ENCODE measurements around the gene PIK3C2G.
"Not testable (repeated sequence)": the region's sequence is repeated elsewhere in the genome, so short reads cannot be mapped to it uniquely, and the experiment has no call there.

Gene PIK3C2G

DNA sequence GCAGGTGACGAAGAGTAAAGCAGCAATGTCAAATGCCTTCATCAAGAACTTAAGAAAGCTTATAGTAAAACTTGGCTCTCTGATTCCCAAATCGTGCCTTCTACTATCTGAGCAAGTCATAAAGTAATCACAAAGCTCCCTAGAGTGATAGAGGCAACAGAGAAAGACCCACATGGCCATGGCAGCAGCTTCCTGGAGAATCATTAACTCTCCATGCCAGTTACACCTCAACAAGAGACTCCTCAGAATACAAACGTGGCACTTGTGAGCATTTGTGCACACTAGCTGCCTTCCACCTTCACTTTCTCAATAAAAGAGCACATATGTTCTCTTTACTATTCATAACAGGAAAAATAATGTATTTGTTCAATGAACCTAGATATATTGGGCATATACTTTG lies 428.5 kb downstream of the PIK3C2G start:
- no CpG with 5 or more reads among the region's 3 CpGs for WGBS (ENCODE audit: extremely low coverage, insufficient coverage, insufficient read length)

DNA sequence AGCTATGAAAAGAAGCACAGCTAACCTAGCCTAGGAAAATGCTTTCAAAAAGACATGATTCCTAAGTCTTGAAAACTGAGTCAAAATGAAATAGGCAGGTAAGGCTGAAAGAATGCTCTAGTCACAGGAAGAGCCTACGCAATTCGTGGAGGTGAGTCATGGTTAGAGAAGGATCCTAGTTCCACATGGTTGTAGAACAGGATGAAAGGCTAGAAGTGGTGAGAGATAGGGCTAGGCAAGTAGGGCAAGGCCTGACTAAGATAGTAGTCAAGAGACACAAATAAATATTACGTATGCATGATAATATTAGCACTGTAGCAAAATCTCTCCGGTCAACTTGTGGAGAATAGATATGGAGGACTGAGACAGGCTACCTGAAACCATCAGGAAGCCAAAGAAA lies 429.3 kb downstream of the PIK3C2G start:
- H3K9me3 ChIP-seq (ENCODE audit: insufficient read depth, low read depth, low read length): no peaks in the 10 kb centered on the region
- no peak overlapping the region for H3K4ac ChIP-seq (ENCODE audit: low read depth, low read length)

More for the DNA sequence above, 428.5 kb downstream of the PIK3C2G start:
- H3K9ac ChIP-seq (ENCODE audit: low read length): no peak overlapping the region
- H3K14ac ChIP-seq (ENCODE audit: low read length): no peak overlapping the region
- H3K79me1 ChIP-seq (ENCODE audit: low read length): no peaks in the 10 kb centered on the region
- H4K91ac ChIP-seq (ENCODE audit: low read depth, low read length): no peak overlapping the region
- no peak overlapping the region for H3K18ac ChIP-seq (ENCODE audit: low read length)
- no peak overlapping the region for H3K23ac ChIP-seq (ENCODE audit: low read length)
- H2AFZ ChIP-seq (ENCODE audit: insufficient read depth, low read length, poor library complexity): no peak overlapping the region
- H3K4me2 ChIP-seq (ENCODE audit: low read length): no peak overlapping the region
- H3K79me2 ChIP-seq (ENCODE audit: control insufficient read depth, insufficient read depth, low read length, poor library complexity): no peaks in the 10 kb centered on the region
- no peak overlapping the region for H2BK5ac ChIP-seq (ENCODE audit: low read depth, low read length, poor library complexity)
- no peaks in the 10 kb centered on the region for H3K4me1 ChIP-seq (ENCODE audit: control insufficient read depth in 1 of 2, insufficient read depth in 2 of 2, low read length in 2 of 2)
- no peak overlapping the region for H3K4ac ChIP-seq (ENCODE audit: low read depth, low read length)
- no peak overlapping the region for H3K4me3 ChIP-seq (ENCODE audit: low read depth, low read length)
- H2BK120ac ChIP-seq (ENCODE audit: insufficient read depth, low read length, poor library complexity): no peak overlapping the region
- DNase-seq: no peak
- H3K36me3 ChIP-seq (ENCODE audit: control insufficient read depth in 1 of 2, insufficient read depth in 2 of 2, low read length in 2 of 2): no peaks in the 10 kb centered on the region
- H2AK5ac ChIP-seq (ENCODE audit: low read length): no peak overlapping the region
- no peaks in the 10 kb centered on the region for H3K9me3 ChIP-seq (ENCODE audit: insufficient read depth, low read depth, low read length)
- no peaks in the 10 kb centered on the region for H3K27me3 ChIP-seq (ENCODE audit: insufficient read depth, low read length)
- no peak overlapping the region for H4K8ac ChIP-seq (ENCODE audit: low read depth, low read length)
- H2BK12ac ChIP-seq (ENCODE audit: low read length): no peak overlapping the region
- H4K12ac ChIP-seq (ENCODE audit: low read depth, low read length): no peak overlapping the region
- H3K27ac ChIP-seq (ENCODE audit: low read depth, low read length): no peak overlapping the region

DNA sequence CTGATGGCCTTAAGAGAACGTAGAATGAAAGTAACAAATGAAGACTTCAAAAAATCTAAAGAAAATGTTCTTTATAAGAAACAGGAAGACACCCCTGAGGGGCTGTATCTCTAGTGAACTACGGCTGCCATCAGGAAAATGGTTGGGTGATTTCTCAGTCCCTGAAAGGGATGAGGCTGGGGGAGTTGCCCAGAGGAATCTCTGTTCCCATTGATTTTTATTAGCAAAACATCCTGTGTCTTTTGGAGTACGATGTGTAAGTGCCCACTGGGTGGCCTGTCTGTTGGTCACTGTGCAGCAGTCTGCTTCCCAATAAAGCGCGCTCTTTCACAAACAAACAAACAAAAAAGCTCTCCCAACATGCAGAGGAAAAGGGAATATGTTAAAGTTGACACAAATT lies 432.7 kb downstream of the PIK3C2G start:
- H3K18ac ChIP-seq (ENCODE audit: low read length); H2AK5ac ChIP-seq (ENCODE audit: low read length); H4K8ac ChIP-seq (ENCODE audit: low read depth, low read length); H3K36me3 ChIP-seq (ENCODE audit: control insufficient read depth in 1 of 2, insufficient read depth in 2 of 2, low read length in 2 of 2); H3K4ac ChIP-seq (ENCODE audit: low read depth, low read length); H3K14ac ChIP-seq (ENCODE audit: low read length); H2BK120ac ChIP-seq (ENCODE audit: insufficient read depth, low read length, poor library complexity); H2AFZ ChIP-seq (ENCODE audit: insufficient read depth, low read length, poor library complexity); H2BK12ac ChIP-seq (ENCODE audit: low read length); H3K9ac ChIP-seq (ENCODE audit: low read length); H3K27me3 ChIP-seq (ENCODE audit: insufficient read depth, low read length); H3K4me3 ChIP-seq (ENCODE audit: low read depth, low read length); DNase-seq; H3K4me1 ChIP-seq (ENCODE audit: control insufficient read depth in 1 of 2, insufficient read depth in 2 of 2, low read length in 2 of 2); H4K12ac ChIP-seq (ENCODE audit: low read depth, low read length); H4K91ac ChIP-seq (ENCODE audit: low read depth, low read length); H3K4me2 ChIP-seq (ENCODE audit: low read length); H3K79me2 ChIP-seq (ENCODE audit: control insufficient read depth, insufficient read depth, low read length, poor library complexity); H3K9me3 ChIP-seq (ENCODE audit: insufficient read depth, low read depth, low read length); H3K23ac ChIP-seq (ENCODE audit: low read length); H2BK5ac ChIP-seq (ENCODE audit: low read depth, low read length, poor library complexity); H3K27ac ChIP-seq (ENCODE audit: low read depth, low read length); H3K79me1 ChIP-seq (ENCODE audit: low read length): not testable (repeated sequence)
- no CpG with 5 or more reads among the region's 5 CpGs for WGBS (ENCODE audit: extremely low coverage, insufficient coverage, insufficient read length)

More for the DNA sequence above, 429.3 kb downstream of the PIK3C2G start:
- Histone ChIP-seq H3K36me3 (ENCODE audit: control insufficient read depth in 1 of 2, insufficient read depth in 2 of 2, low read length in 2 of 2) (no peaks in the 10 kb centered on the region), H3K23ac (ENCODE audit: low read length) (no peak overlapping the region), H3K4me3 (ENCODE audit: low read depth, low read length) (no peak overlapping the region), H4K8ac (ENCODE audit: low read depth, low read length) (no peak overlapping the region), H2BK5ac (ENCODE audit: low read depth, low read length, poor library complexity) (no peak overlapping the region), H3K27ac (ENCODE audit: low read depth, low read length) (no peak overlapping the region), H2BK120ac (ENCODE audit: insufficient read depth, low read length, poor library complexity) (no peak overlapping the region), H3K4me2 (ENCODE audit: low read length) (no peak overlapping the region), H2AK5ac (ENCODE audit: low read length) (no peak overlapping the region), H4K12ac (ENCODE audit: low read depth, low read length) (no peak overlapping the region), H2BK12ac (ENCODE audit: low read length) (no peak overlapping the region), H2AFZ (ENCODE audit: insufficient read depth, low read length, poor library complexity) (no peak overlapping the region), H3K14ac (ENCODE audit: low read length) (no peak overlapping the region), H3K79me1 (ENCODE audit: low read length) (no peaks in the 10 kb centered on the region), H3K27me3 (ENCODE audit: insufficient read depth, low read length) (no peaks in the 10 kb centered on the region), H3K18ac (ENCODE audit: low read length) (no peak overlapping the region), H3K4me1 (ENCODE audit: control insufficient read depth in 1 of 2, insufficient read depth in 2 of 2, low read length in 2 of 2) (no peaks in the 10 kb centered on the region), H3K79me2 (ENCODE audit: control insufficient read depth, insufficient read depth, low read length, poor library complexity) (no peaks in the 10 kb centered on the region), H3K9ac (ENCODE audit: low read length) (no peak overlapping the region), H4K91ac (ENCODE audit: low read depth, low read length) (no peak overlapping the region)
- no CpG with 5 or more reads among the region's 4 CpGs for WGBS (ENCODE audit: extremely low coverage, insufficient coverage, insufficient read length)
- peak; percentile 79 to 90 for DNase-seq

DNA sequence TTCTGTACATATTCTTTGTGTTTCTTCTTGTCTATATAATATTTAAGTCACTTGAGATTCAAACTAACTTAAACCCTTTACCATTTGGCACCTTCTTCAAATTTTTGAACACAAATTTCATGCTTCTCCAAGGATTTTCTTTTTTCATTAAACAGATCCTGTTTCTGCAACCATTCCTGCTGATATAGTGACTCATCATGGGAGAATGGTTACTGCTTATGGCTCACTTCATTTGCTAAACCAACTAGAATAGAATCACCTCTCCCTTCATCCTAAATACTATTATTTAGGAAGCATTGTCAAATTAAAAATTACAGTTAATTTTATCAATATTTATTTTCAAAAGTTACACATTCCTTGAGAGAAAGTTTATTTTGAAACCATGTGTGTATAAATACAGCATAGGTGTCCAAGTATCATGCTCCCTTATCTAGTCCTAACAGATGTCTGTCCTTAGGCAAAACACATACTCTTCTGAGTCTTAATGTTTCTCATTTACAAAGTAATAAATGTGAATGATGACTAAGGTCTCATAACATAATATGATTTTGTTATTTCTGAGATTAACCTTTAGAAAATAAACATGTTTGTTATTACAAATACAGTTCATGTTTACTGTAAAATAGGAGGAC lies 435.8 kb downstream of the PIK3C2G start:
- Histone ChIP-seq H3K18ac (ENCODE audit: low read length) (no peak overlapping the region), H3K79me2 (ENCODE audit: control insufficient read depth, insufficient read depth, low read length, poor library complexity) (no peaks in the 10 kb centered on the region), H3K4me2 (ENCODE audit: low read length) (no peak overlapping the region), H2BK12ac (ENCODE audit: low read length) (no peak overlapping the region), H4K91ac (ENCODE audit: low read depth, low read length) (no peak overlapping the region), H3K4me3 (ENCODE audit: low read depth, low read length) (no peak overlapping the region), H3K27me3 (ENCODE audit: insufficient read depth, low read length) (no peaks in the 10 kb centered on the region), H2BK5ac (ENCODE audit: low read depth, low read length, poor library complexity) (no peak overlapping the region), H3K14ac (ENCODE audit: low read length) (no peak overlapping the region), H4K8ac (ENCODE audit: low read depth, low read length) (no peak overlapping the region), H3K4me1 (ENCODE audit: control insufficient read depth in 1 of 2, insufficient read depth in 2 of 2, low read length in 2 of 2) (no peaks in the 10 kb centered on the region), H2BK120ac (ENCODE audit: insufficient read depth, low read length, poor library complexity) (no peak overlapping the region), H3K36me3 (ENCODE audit: control insufficient read depth in 1 of 2, insufficient read depth in 2 of 2, low read length in 2 of 2) (no peaks in the 10 kb centered on the region), H2AFZ (ENCODE audit: insufficient read depth, low read length, poor library complexity) (no peak overlapping the region), H3K27ac (ENCODE audit: low read depth, low read length) (no peak overlapping the region), H3K23ac (ENCODE audit: low read length) (no peak overlapping the region), H3K9me3 (ENCODE audit: insufficient read depth, low read depth, low read length) (no peaks in the 10 kb centered on the region), H3K9ac (ENCODE audit: low read length) (no peak overlapping the region), H3K79me1 (ENCODE audit: low read length) (no peaks in the 10 kb centered on the region), H2AK5ac (ENCODE audit: low read length) (no peak overlapping the region), H3K4ac (ENCODE audit: low read depth, low read length) (no peak overlapping the region), H4K12ac (ENCODE audit: low read depth, low read length) (no peak overlapping the region)
- DNase-seq: peak in 1 of 2 donors; percentile 40
